ELR (cell line): Measurements from ENCODE around the gene ARL6IP6.
A peak's percentile ranks its signal among the peaks of the same experiment; 100 is the strongest.
"Not testable (repeated sequence)": the region's sequence is repeated elsewhere in the genome, so short reads cannot be mapped to it uniquely, and the experiment has no call there.

Source experiments
- DNase-seq: peaks from one replicate; pipeline ENCODE4 v3.0.0-alpha.2; 2015; ENCODE audit warnings: low read depth

Gene ARL6IP6

DNA sequence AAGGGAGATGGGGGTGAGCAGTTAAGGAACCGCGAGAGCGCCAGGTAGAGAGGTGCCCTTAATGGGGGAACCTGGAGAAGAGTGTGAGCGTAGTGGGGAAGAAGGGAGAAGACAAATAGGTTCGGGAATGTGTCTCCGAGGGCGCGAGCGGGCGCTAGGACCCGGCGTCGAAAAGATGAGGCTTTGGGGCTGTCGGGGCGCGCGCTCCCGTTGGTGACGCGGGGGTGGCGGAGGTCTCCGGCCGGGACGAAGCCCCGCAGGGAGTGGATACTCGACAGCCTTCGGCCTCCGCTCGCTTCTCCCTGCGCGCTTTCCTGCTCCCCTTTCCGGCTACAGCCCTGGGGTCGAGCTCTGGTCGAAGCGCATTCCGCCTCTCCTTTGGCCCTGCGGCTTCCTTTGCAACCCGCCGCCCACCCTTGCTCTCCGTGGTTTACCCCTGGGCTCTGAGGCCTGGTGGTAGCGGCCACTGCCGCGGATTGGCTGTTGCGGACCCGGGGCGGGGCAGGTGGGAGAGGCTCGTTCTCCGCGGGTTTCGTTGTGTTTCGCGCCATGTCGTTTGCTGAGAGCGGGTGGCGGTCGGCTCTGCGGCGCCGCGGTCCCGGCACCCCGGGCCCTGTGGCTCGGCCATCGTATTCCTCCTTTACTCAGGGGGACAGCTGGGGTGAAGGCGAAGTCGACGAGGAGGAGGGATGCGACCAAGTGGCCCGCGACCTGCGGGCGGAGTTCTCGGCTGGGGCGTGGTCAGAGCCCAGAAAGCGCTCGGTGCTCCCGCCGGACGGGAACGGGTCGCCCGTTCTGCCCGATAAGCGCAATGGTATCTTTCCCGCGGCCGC lies at the start of gene ARL6IP6:
ARL6IP6 (plus strand) TSS at position 545 of the 833 bp plus-strand sequence; CDS start at position 550, 5 bp downstream.
- peak; percentile 94 for DNase-seq

DNA sequence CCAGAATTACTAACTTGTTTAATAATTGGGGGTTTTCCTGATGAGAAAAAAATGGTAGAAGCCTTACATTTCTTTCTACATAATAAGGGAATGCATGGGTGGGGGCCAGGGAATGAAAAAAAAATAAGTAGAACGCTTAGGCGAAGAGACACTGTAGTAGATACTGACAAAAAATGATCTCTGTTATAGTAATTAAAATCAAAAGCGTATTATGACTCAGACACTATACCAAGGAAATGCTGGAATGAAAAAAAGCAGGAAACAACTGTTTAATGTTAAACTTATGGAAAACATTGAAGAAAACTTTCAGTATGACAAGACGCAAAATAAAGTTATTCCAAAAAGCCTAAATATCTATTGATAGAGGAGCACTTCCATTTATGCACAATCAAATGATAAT lies 44.1 kb upstream of the ARL6IP6 start:
- no peak for DNase-seq

DNA sequence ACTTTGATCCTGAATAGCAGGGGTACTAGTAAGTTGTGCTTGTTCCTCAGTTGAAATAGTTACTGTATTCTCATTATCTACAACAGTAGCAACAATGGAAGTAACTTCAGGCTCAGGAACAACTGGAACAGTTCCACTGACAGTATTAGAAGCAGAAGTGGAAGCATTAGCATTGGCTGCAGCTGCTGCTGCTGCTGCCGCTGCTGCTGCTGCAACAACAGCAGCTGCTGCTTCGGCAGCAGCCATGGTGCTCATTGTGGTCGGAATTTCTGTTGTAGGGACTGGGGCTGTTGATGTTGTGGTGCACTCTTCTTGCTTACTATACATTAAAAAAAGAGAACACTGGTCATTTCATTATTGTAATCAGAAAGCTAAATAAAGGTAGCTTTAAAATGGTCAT lies 42.0 kb upstream of the ARL6IP6 start:
- no peak for DNase-seq

DNA sequence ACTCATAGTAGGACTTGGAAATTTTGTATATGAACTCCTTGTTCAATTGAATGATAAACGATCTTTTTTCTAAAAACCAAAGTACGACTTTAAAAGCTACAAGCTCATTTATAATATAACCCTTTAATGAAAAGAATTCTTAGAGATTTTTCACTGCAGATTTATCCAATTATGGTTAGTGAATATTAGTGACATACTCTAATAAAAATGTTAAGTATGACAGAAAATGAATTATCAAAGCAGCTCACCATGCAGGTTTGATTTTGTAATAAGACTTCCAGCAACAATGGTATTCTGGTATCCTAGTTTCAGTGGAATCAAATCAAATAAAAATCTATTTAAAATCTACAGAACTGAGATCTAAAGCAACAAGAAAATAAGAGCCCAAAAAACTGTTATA lies 39.6 kb upstream of the ARL6IP6 start:
- no peak for DNase-seq

DNA sequence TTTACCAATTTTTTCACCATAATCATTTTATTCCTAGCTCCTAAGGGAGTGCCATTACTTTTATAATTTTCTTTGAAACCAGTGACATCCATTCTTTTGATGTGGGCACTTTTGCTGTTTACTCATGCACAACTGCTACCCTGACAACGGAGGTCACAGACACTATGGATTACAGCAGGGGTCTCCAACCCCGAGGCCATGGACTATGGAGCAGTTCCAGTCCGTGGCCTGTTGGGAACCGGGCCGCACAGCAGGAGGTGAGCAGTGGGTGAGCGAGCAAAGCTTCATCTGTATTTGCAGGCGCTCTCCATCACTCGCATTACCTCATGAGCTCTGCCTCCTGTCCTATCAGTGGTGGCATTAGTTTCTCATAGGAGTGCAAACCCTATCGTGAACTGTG lies 35.8 kb upstream of the ARL6IP6 start:
- no peak for DNase-seq

DNA sequence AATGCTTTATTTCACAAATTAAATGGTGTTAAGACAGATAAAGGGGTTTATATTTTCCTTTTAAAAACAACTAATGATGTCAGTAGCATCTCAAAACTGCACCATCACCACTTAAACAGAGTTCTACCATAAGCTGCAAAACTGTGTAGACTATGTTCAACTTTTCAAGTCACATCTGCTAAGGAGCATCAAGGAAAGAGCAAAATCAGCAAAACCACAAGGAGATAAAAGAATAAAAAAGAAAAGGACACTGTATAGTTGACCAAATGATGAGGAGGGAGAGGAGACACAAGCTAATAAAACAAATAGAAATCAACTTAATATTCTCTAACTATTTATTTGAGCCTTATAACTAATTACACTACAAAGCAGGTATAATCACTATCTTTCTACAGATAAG lies 35.0 kb upstream of the ARL6IP6 start:
- DNase-seq: no peak

DNA sequence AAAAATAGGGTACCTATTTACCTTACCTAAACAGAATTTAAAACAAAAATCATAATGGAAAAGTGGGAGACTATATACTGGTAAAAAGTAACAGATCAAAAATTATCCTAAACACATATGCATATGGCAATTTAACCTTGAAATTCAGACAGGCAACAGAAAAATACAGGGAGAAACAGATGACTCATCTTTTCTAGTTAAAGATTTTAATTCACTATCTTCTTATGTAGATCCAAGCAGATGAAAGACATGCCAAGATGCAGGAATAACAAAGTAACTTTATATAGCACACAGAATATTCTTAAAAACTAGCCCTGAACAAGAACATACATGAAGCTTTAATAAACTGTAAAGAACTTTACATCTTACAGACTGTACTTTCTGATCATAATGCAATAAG lies 32.1 kb upstream of the ARL6IP6 start:
- no peak for DNase-seq

DNA sequence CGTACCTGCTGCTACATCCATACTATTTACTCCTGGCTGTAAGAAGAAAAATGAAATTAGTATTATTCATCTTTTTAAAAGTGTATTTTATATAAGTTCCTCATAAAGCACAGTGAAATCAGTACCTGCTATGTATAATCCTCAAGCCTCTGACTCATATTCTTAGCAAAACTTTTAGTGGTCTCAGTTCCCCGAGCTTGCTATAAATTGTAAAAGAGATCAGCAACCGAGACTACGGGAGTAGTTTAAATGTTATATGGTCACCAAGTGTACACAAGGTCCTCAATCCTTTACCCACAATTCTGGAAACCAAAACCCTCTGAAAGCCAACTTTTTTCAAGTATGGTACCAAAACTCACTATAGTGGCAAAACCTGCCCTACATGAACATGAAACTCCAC lies 25.4 kb upstream of the ARL6IP6 start:
- no peak for DNase-seq

DNA sequence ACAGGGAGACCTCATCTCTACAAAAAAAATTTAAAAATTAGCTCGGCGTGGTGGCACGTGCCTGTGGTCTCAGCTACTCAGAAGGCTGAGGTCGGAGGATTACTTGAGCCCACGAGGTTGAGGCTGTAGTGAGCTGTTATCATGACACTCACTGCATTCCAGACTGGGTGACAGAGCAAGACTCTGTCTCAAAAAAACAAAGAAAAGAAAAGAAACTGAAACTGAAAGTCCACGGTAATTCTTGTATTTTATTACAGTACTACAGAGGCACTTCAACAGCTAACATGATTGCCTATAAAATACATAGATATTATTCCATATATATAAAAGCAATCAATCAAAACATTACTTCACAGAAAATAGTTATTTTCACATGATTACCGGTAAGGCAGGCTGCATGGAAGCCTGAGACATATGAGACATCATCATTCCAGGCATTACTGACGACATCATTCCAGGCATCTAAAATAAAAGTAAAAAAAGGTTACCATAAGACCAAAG lies 24.2 kb upstream of the ARL6IP6 start:
- DNase-seq: peak; percentile 91

DNA sequence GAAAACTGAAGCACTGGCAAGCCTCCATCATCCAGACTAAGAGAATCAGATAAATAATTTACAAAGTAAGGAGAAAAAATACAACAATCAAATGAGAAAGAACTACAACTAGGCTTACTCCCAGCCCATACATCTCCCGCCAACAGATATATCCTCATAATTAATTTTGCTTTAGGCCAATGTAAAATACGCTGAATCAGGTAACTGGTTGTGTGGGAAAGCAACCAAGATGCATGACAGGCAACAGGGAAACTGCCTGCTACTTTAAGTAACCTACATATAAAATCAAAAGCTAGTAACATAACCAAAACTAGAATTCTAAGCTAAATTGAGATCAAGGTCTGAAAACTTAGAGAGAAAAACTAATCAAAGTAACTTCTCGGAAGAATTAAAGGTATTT lies 22.7 kb upstream of the ARL6IP6 start:
- no peak for DNase-seq

DNA sequence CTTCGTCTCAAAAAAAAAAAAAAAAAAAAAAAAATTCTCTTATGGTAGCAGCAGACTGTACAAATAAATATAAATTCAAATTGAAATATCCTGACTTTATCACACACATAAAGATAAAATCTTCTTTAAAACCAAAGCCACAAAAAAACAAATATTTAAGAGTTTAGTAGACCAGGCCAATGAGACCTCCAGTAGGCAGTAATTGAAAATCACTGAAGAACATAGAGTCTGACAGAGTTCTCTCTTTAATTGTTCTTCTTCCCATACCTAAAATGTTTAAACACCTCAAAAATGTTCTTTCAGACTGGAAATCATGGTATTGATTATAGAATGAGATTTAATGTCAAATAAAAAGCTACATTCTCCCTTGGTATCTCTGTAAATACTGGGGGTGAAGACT lies 21.9 kb upstream of the ARL6IP6 start:
- no peak for DNase-seq

DNA sequence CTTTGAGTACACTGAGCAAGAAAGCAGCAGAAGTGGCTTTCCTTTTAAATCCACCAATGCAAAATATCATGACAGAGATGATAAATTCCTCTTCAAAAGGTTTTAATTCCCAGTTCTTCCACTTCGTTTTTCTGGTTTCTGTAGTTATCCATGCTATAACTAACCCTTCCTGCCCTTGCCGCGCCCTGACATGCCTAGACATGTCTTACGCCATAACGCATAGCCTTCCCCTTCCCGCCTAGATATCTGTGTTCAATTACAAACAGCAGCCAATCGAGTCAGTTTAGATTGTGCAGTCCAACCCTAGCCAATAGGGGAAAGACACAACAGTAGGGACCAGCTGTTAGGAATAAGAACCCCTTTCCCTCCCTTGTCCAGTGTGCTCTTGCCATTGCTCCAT lies 17.2 kb upstream of the ARL6IP6 start:
- no peak for DNase-seq

DNA sequence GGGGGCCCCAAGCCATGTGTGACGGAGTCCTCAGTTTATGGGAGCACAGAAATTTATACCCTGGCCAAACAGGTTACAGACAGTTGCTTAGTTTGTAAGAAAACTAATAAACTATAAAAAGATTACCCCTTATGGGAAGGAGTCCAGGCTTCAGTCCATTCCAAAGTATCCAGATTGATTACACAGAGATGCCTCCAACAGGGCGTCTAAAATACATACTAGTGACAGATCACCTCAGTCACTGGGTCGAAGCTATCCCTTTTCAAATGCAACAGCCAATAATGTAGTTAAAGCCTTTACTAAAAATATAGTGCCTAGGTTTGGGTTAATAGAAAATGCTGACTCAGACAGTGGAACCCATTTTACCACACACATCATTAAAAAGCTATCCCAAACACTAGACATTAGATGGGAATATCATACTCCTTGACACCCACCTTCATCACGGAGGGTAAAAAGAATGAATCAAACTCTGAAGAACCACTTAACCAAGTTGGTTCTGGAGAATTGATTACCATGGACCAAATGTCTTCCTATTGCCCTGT lies 11.9 kb upstream of the ARL6IP6 start:
- no peak for DNase-seq

DNA sequence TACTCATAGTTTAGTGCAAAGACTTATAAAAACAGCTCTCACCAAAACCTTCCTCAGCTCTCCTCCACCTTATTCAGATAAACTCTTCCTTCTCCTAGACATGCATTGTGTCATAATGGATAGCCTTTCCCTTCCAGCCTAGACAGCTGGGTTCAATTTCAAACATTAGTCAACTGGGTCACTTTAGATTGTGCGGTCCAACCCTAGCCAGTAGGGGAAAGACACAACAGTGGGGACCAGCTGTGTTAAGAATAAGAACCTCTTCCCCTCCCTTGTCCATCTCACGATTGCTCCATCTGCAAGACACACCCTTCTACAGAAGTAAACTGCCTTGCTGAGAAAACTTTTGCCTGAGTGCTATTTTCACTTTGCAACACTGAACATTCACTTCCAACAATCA lies 9.7 kb upstream of the ARL6IP6 start:
- no peak for DNase-seq

DNA sequence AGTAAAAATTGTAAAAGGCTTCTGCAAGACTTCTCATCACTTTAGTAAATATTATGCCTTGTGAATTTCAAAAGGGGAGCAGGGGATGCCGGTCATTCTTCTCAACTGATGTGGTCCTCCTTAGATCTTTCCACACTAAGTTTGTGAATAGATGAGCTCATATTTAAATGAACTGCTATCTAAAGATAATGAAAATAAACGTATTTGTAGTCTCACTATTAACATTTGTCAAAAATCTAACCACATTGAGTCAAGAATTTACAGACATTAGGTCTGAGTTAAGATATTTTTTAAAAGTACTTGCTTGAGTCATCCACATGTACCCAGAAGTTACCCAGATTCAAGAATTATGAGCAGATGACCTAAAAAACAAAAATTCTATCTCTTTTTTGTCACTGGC lies 7.7 kb upstream of the ARL6IP6 start:
- DNase-seq: no peak

DNA sequence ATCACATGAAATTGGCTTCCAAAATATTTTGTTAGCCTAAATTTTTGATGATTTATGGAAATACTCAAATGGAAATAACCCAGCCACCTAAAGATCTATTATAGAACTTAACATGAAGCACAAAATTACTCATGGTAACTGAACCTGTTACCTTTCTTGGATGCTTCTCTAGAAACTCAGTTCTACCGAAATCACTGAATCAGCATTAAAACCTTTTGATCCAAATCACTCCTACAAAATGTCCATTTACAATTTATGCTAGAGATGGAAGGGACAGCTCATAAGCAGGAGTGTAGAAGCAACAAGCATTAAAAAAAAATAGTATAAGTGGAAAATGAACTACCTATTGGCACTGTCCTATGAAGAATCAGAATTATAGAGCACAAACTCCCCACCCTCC lies 3.3 kb upstream of the ARL6IP6 start:
- DNase-seq: no peak

DNA sequence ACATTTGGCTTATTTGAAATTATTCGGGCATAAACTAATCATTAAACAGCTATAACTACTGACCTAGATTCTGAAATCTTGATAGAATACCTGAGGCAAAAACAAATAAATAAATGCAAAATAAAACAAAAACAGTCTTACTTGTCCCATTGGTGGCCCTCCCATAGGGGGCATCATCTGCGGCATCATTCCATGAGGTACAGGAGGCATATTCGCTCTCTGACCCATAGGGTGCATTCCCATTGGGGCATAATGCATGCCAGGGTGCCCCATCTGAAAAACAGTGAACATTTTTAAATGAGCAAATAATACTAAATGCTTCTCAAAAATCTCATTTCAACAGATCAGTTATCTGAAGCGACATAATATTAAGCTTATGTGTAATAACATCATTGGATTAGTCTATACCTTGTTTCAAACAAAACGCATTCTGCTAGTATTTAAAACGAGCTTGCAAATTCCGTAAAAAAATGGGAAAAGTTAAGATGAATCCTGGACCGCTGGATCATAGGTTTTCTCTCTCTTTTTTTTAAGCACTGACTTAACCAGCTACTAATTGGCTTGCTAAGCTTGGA lies 2.5 kb upstream of the ARL6IP6 start:
- DNase-seq: peak; percentile 73

DNA sequence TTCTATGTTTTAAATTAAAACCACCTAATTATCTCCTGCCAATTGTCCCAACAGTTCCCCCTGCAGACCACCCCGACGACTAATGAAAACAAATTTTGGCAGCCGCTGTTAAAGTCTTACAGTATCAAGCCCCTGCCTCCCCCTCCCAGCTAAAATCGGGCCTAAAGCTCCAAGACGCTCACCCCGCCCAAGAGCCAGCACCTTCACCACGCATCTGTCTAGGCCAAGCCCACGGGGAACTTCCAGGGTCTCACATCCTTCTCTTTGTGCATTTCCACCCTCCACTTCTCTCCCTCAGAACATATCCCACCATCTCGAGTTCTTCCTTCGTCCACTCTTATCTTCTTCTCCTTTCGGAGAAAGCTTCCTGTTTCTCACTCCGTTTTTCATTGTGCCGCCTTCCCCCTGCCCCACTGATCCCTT lies 1.6 kb upstream of the ARL6IP6 start:
- DNase-seq: peak; percentile 55

DNA sequence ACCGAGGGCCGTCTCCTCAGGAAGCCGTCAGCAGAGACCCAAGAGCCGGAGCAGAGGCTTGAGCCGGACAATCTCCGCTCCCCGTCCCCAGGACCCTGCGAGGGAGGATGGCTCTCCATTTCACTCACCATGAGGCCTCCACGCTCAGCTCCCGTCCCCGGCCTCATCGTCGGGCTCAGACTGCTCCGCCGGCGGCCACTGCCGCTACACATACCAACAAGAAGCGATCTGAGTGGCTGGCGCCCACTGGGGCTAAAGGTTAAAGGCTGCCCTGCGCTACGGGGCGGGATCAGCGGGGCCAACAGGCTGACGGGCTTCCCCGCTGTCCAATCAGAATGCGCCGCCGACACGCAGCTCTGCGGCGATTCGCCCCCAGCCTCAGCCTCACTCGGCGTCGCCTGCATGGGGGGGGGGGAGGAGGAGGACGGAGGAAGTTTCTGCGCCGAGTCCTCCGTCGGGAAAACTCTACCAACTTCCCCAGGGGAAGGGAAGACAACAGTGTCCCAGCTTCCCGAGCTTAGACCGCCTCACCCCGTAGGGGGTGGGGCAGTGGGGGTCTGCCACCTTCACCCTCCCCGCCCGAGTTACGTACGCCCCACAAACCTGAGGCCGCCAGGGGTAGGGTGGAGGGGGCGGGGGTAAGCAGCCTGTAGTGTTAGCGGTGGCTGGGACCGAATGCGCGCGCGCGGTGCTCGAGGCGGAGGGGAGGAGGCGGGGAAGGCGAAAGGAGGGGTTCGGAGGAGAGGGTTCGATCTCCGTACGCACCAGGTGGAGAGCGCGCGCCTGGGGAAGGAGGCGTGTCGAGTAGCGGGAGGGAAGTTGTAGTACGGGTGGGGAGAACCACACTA lies 968 bp upstream of the ARL6IP6 start, which contains the start of gene PRPF40A:
PRPF40A (minus strand) TSS at position 234 of the 848 bp plus-strand sequence; CDS start at position 212, 22 bp downstream.
- peak; percentile 98 for DNase-seq

DNA sequence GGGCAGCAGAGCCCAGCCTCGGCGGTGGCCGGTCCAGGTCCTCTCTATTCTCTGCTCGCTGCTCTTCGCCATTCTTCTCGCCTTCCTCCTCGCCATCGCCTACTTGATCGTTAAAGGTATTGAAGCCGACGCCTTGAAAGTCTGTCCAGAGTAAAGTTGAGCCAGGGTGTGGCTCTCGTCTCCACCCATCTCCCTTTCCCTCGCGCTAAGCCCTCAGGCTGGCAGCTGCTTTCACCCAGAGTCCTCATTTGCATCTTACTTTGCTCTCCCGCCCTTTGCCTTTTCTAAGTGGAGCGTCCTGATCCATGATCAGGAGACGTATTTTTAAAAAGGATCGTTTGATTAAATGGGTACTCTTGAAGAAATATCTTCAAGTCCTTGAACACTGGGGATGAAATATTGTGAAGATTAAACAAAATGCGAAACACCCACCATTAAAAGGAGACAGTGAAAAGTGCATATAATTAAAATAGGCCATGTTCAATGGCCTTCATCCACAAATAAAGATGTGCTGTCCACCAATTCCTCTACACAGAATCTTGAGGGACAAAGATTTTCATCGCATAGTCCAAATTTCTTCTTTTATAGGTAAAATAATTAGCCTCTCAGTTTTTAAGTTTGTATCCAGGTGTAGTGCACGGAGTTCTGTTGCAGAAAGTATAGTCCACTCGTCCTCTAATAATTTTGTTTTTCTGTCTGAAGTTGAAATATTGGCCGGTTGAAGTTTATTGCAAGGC lies 657 bp downstream of the ARL6IP6 start:
- DNase-seq: peak; percentile 80

DNA sequence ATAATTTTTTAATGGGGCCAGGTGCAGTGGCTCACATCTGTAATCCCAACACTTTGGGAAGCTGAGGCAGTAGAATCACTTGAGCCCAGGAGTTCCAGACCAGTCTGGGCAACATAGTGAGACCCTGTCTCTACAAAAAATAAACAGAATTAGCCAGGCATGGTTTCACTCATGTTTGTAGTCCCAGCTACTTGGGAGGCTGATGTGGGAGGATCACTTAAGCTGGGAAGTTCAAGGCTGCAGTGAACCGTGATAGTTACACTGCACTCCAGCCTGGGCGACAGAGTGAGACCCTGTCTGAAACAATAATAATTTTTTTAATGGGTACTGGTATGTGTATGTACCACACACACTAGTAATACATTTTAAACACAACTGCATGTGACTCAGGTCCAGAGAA lies 2.4 kb downstream of the ARL6IP6 start:
- DNase-seq: no peak

DNA sequence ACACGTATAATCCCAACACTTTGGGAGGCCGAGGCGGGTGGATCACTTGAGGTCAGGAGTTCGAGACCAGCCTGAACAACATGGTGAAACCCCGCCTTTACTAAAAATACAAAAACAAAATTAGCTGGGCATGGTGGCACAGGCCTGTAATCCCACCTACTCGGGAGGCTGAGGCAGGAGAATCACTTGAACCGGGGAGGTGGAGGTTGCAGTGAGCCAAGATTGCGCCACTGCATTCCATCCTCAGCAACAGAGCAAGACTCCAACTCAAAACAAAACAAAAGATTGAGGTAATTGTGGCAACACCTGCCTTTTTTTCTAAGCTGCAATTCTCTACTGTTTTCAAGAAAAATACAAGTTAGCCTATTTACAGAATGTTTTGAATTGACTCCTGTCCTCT lies 4.2 kb downstream of the ARL6IP6 start:
- DNase-seq: not testable (repeated sequence)
